SKM-1 (cell line): ENCODE data around the gene PHLDA2.

Source experiments
- DNase-seq: peaks from one replicate; lab custom pipeline; 2025; ENCODE audit not compliant: unreplicated experiment; lab: John Stamatoyannopoulos, UW

PHLDA2 gene

GRCh38 chr11:2928605-2929530 lies at the start of gene PHLDA2:
TSS of gene PHLDA2 (minus strand) at chr11:2929420. CDS start at chr11:2929364, 56 bp downstream.
- DNase-seq: no peak

GRCh38 chr11:2977113-2977512 lies 47.9 kb upstream of the PHLDA2 start:
- DNase-seq: no peak

GRCh38 chr11:2976294-2977063 lies 47.3 kb upstream of the PHLDA2 start:
- DNase-seq: no peak

GRCh38 chr11:2975594-2975993 lies 46.4 kb upstream of the PHLDA2 start:
- peak; percentile 34 for DNase-seq

- DNase-seq: no peak
These were observed 45.1 kb upstream of the PHLDA2 start for GRCh38 chr11:2974272-2974671.

GRCh38 chr11:2968341-2968900 lies 39.2 kb upstream of the PHLDA2 start:
- no peak for DNase-seq

- no peak for DNase-seq
These were observed 35.6 kb upstream of the PHLDA2 start for GRCh38 chr11:2964782-2965181.

GRCh38 chr11:2963761-2964160 lies 34.5 kb upstream of the PHLDA2 start:
- no peak for DNase-seq

- DNase-seq: no peak
These were observed 34.0 kb upstream of the PHLDA2 start for GRCh38 chr11:2963112-2963754.

- DNase-seq: no peak
These were observed 31.9 kb upstream of the PHLDA2 start for GRCh38 chr11:2961080-2961479.

- no peak for DNase-seq
These were observed 30.9 kb upstream of the PHLDA2 start for GRCh38 chr11:2960139-2960538.

GRCh38 chr11:2958251-2958650 lies 29.0 kb upstream of the PHLDA2 start:
- DNase-seq: peak; percentile 14

GRCh38 chr11:2955906-2956476 lies 26.8 kb upstream of the PHLDA2 start:
- DNase-seq: no peak

- DNase-seq: no peak
These were observed 25.0 kb upstream of the PHLDA2 start for GRCh38 chr11:2954263-2954662.

GRCh38 chr11:2952290-2952689 lies 23.1 kb upstream of the PHLDA2 start:
- no peak for DNase-seq

- DNase-seq: no peak
These were observed 22.3 kb upstream of the PHLDA2 start for GRCh38 chr11:2951231-2952110.

- DNase-seq: no peak
These were observed 21.6 kb upstream of the PHLDA2 start for GRCh38 chr11:2950825-2951224.

- DNase-seq: no peak
These were observed 20.7 kb upstream of the PHLDA2 start for GRCh38 chr11:2949920-2950319.

GRCh38 chr11:2947744-2948143 lies 18.5 kb upstream of the PHLDA2 start:
- DNase-seq: no peak

- no peak for DNase-seq
These were observed 16.6 kb upstream of the PHLDA2 start for GRCh38 chr11:2945757-2946287.
